Measurements from ENCODE around the gene GALNT14.

Gene GALNT14

GRCh38 chr2:31107591-31108300, 30.5 kb downstream of the GALNT14 start:
- Histone ChIP-seq H3K14ac (ENCODE audit: low read length in 2 of 2) (no peak overlapping the region), H4K8ac (ENCODE audit: low read length) (no peak overlapping the region), H3K4me2 (ENCODE audit: low read length, poor library complexity, severe bottlenecking) (no peak overlapping the region), H3K4me3 (ENCODE audit: insufficient read depth in 1 of 2, low read depth in 1 of 2, low read length in 2 of 2) (no peak overlapping the region), H3K18ac (ENCODE audit: low read depth in 1 of 2, low read length in 2 of 2) (no peak overlapping the region), H2AFZ (ENCODE audit: low read depth, low read length) (no peak overlapping the region), H2BK12ac (ENCODE audit: low read length in 2 of 2) (no peak overlapping the region), H4K91ac (ENCODE audit: low read length) (no peak overlapping the region), H3K27ac (ENCODE audit: low read length, poor library complexity, severe bottlenecking) (no peak overlapping the region), H3K4ac (ENCODE audit: low read depth in 1 of 2, low read length in 2 of 2) (no peak overlapping the region), H3K4me1 (ENCODE audit: control insufficient read depth, insufficient read depth, low read depth, low read length) (peaks cover 5% of the 10 kb centered on the region), H2BK15ac (ENCODE audit: low read depth, poor library complexity, severe bottlenecking) (no peak overlapping the region), H3K9ac (ENCODE audit: low read length) (no peak overlapping the region), H3K36me3 (ENCODE audit: control insufficient read depth in 1 of 2, insufficient read depth in 2 of 2, low read depth in 1 of 2, low read length in 2 of 2) (peaks cover 0 to 5% of the 10 kb centered on the region in 2 experiments), H2BK120ac (ENCODE audit: low read depth, low read length) (no peak overlapping the region), H3K79me1 (replicated peaks; ENCODE audit: low read length, poor library complexity, severe bottlenecking) (peaks cover 31% of the 10 kb centered on the region), H2AK5ac (ENCODE audit: low read length, severe bottlenecking) (no peak overlapping the region), H3K23ac (ENCODE audit: low read length in 2 of 2) (no peak overlapping the region), H2BK5ac (ENCODE audit: low read depth, low read length, poor library complexity, severe bottlenecking) (no peak overlapping the region), H3K27me3 (ENCODE audit: control insufficient read depth in 1 of 2, insufficient read depth in 1 of 2, low read length in 2 of 2) (peaks cover 0 to 7% of the 10 kb centered on the region in 2 experiments), H3K9me3 (ENCODE audit: control insufficient read depth, low read length) (no peaks in the 10 kb centered on the region)
- WGBS, result 39% methylated on average over 4 of the region's 5 CpGs
- DNase-seq, result no peak

DNA sequence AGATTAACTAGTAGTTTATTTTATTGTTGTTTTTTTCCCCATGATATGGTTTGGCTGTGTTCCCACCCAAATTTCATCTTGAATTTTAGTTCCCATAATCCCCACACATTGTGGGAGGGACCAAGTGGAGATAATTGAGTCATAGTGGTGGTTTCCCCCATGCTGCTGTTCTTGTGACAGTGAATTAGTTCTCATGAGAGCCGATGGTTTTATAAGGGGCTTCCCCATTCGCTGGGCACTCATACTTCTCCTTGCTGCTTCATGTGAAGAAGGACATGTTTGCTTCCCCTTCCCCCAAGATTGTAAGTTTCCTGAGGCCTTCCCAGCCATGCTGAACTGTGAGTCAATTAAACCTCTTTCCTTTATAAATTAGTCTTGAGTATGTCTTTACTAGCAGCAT, 36.5 kb downstream of the GALNT14 start:
- Histone ChIP-seq H3K23ac (ENCODE audit: low read length in 2 of 2) (no peak overlapping the region), H3K27ac (ENCODE audit: low read length, poor library complexity, severe bottlenecking) (no peak overlapping the region), H3K4ac (ENCODE audit: low read depth in 1 of 2, low read length in 2 of 2) (no peak overlapping the region), H2BK12ac (ENCODE audit: low read length in 2 of 2) (no peak overlapping the region), H3K9me3 (ENCODE audit: control insufficient read depth, low read length) (no peaks in the 10 kb centered on the region), H3K14ac (ENCODE audit: low read length in 2 of 2) (no peak overlapping the region), H3K27me3 (ENCODE audit: control insufficient read depth in 1 of 2, insufficient read depth in 1 of 2, low read length in 2 of 2) (peaks cover 0 to 7% of the 10 kb centered on the region in 2 experiments), H3K4me3 (ENCODE audit: insufficient read depth in 1 of 2, low read depth in 1 of 2, low read length in 2 of 2) (no peak overlapping the region), H2AFZ (ENCODE audit: low read depth, low read length) (no peak overlapping the region), H2BK15ac (ENCODE audit: low read depth, poor library complexity, severe bottlenecking) (no peak overlapping the region), H3K36me3 (ENCODE audit: control insufficient read depth in 1 of 2, insufficient read depth in 2 of 2, low read depth in 1 of 2, low read length in 2 of 2) (no peaks in the 10 kb centered on the region), H4K8ac (ENCODE audit: low read length) (no peak overlapping the region), H3K79me1 (replicated peaks; ENCODE audit: low read length, poor library complexity, severe bottlenecking) (peaks cover 14% of the 10 kb centered on the region), H3K4me2 (ENCODE audit: low read length, poor library complexity, severe bottlenecking) (no peak overlapping the region), H2BK5ac (ENCODE audit: low read depth, low read length, poor library complexity, severe bottlenecking) (no peak overlapping the region), H3K4me1 (ENCODE audit: control insufficient read depth, insufficient read depth, low read depth, low read length) (no peaks in the 10 kb centered on the region), H2AK5ac (ENCODE audit: low read length, severe bottlenecking) (no peak overlapping the region), H3K9ac (ENCODE audit: low read length) (no peak overlapping the region), H2BK120ac (ENCODE audit: low read depth, low read length) (no peak overlapping the region), H3K18ac (ENCODE audit: low read depth in 1 of 2, low read length in 2 of 2) (no peak overlapping the region), H4K91ac (ENCODE audit: low read length) (no peak overlapping the region)
- no peak for DNase-seq
- 71% methylated on average over 2 of the region's 2 CpGs for WGBS

GRCh38 chr2:31097962-31098613, 40.2 kb downstream of the GALNT14 start:
- Histone ChIP-seq H3K4me2 (ENCODE audit: low read length, poor library complexity, severe bottlenecking) (no peak overlapping the region), H3K4ac (ENCODE audit: low read depth in 1 of 2, low read length in 2 of 2) (no peak overlapping the region), H2AFZ (ENCODE audit: low read depth, low read length) (no peak overlapping the region), H4K91ac (ENCODE audit: low read length) (no peak overlapping the region), H3K27me3 (ENCODE audit: control insufficient read depth in 1 of 2, insufficient read depth in 1 of 2, low read length in 2 of 2) (no peaks in the 10 kb centered on the region), H2AK5ac (ENCODE audit: low read length, severe bottlenecking) (no peak overlapping the region), H3K9ac (ENCODE audit: low read length) (no peak overlapping the region), H3K18ac (ENCODE audit: low read depth in 1 of 2, low read length in 2 of 2) (no peak overlapping the region), H2BK120ac (ENCODE audit: low read depth, low read length) (no peak overlapping the region), H2BK15ac (ENCODE audit: low read depth, poor library complexity, severe bottlenecking) (no peak overlapping the region), H3K9me3 (ENCODE audit: control insufficient read depth, low read length) (no peaks in the 10 kb centered on the region), H3K4me3 (ENCODE audit: insufficient read depth in 1 of 2, low read depth in 1 of 2, low read length in 2 of 2) (no peak overlapping the region), H3K36me3 (ENCODE audit: control insufficient read depth in 1 of 2, insufficient read depth in 2 of 2, low read depth in 1 of 2, low read length in 2 of 2) (no peaks in the 10 kb centered on the region), H3K4me1 (ENCODE audit: control insufficient read depth, insufficient read depth, low read depth, low read length) (no peaks in the 10 kb centered on the region), H4K8ac (ENCODE audit: low read length) (no peak overlapping the region), H2BK5ac (ENCODE audit: low read depth, low read length, poor library complexity, severe bottlenecking) (no peak overlapping the region), H3K27ac (ENCODE audit: low read length, poor library complexity, severe bottlenecking) (no peak overlapping the region), H3K23ac (ENCODE audit: low read length in 2 of 2) (no peak overlapping the region), H2BK12ac (ENCODE audit: low read length in 2 of 2) (no peak overlapping the region), H3K14ac (ENCODE audit: low read length in 2 of 2) (no peak overlapping the region), H3K79me1 (replicated peaks; ENCODE audit: low read length, poor library complexity, severe bottlenecking) (peaks cover 14% of the 10 kb centered on the region)
- no peak for DNase-seq
- WGBS, result 48% methylated on average over 2 of the region's 2 CpGs

DNA sequence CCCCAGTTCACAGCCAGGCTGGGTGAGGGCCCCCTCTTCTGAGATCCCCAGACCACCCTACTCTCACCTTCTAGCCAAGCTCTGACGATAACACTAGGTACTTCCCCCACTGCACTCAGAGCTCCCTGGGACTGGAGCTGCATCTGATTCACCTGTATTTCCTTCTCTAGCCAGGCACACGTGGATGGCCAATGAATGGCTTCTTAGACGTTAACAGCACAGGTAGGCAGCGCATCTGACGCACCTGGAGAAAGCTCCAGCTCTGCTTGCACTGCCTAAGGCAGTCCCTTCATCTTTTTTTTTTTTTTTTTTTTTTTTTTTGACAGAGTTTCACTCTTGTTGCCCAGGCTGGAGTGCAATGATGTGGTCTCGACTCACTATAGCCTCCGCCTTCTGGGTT, 48.1 kb downstream of the GALNT14 start:
- Histone ChIP-seq H2BK5ac (ENCODE audit: low read depth, low read length, poor library complexity, severe bottlenecking) (no peak overlapping the region), H3K27ac (ENCODE audit: low read length, poor library complexity, severe bottlenecking) (no peak overlapping the region), H3K9me3 (ENCODE audit: control insufficient read depth, low read length) (peaks cover 4% of the 10 kb centered on the region), H2BK120ac (ENCODE audit: low read depth, low read length) (no peak overlapping the region), H2BK12ac (ENCODE audit: low read length in 2 of 2) (no peak overlapping the region), H4K8ac (ENCODE audit: low read length) (no peak overlapping the region), H3K14ac (ENCODE audit: low read length in 2 of 2) (no peak overlapping the region), H3K23ac (ENCODE audit: low read length in 2 of 2) (no peak overlapping the region), H4K91ac (ENCODE audit: low read length) (no peak overlapping the region), H3K4me3 (ENCODE audit: insufficient read depth in 1 of 2, low read depth in 1 of 2, low read length in 2 of 2) (no peak overlapping the region), H2AK5ac (ENCODE audit: low read length, severe bottlenecking) (peak overlapping the region; percentile 60), H3K27me3 (ENCODE audit: control insufficient read depth in 1 of 2, insufficient read depth in 1 of 2, low read length in 2 of 2) (peaks cover 0 to 5% of the 10 kb centered on the region in 2 experiments), H2BK15ac (ENCODE audit: low read depth, poor library complexity, severe bottlenecking) (no peak overlapping the region), H3K4ac (ENCODE audit: low read depth in 1 of 2, low read length in 2 of 2) (no peak overlapping the region), H3K18ac (ENCODE audit: low read depth in 1 of 2, low read length in 2 of 2) (no peak overlapping the region), H3K79me1 (replicated peaks; ENCODE audit: low read length, poor library complexity, severe bottlenecking) (peaks cover 37% of the 10 kb centered on the region), H3K4me2 (ENCODE audit: low read length, poor library complexity, severe bottlenecking) (no peak overlapping the region), H3K4me1 (ENCODE audit: control insufficient read depth, insufficient read depth, low read depth, low read length) (peaks cover 14% of the 10 kb centered on the region), H2AFZ (ENCODE audit: low read depth, low read length) (no peak overlapping the region), H3K36me3 (ENCODE audit: control insufficient read depth in 1 of 2, insufficient read depth in 2 of 2, low read depth in 1 of 2, low read length in 2 of 2) (no peaks in the 10 kb centered on the region), H3K9ac (ENCODE audit: low read length) (no peak overlapping the region)
- WGBS, result 83% methylated on average over 7 of the region's 7 CpGs
- DNase-seq, result no peak

All from mesenchymal stem cell (in vitro differentiated cells and primary cell).